HepG2 (cell line): ENCODE measurements around the gene SRSF8. TPM values are rescaled to one million over a fixed set of nuclear protein-coding genes. Genes with fewer than 3 reads are reported as not detected.

ENCODE experiments used
- ATAC-seq: fragments of 200-7000 bp; cut with Tn5 transposase; 3 replicates; pipeline ENCODE4 v1.9.1; 2020; ENCODE audit warnings: mild to moderate bottlenecking, moderate library complexity
- BruUV-seq: library from RNA; stranded (reverse); fragments of 400-500 nt; replicated peaks from 2 replicates; lab custom pipeline; 2021; lab: Mats Ljungman, UMichigan
- CTCF ChIA-PET: fragments of 300-600 bp; formaldehyde crosslinking; extraction: SDS; loops from one replicate; lab custom pipeline; 2021; ENCODE audit warnings: low total read pairs, inconsistent platforms, low intra/inter-chr PET ratio; lab: Yijun Ruan, JAX
- POLR2A ChIA-PET: fragments of 350-600 bp; sonication (Branson Sonifier 250); formaldehyde crosslinking; loops from one replicate; lab custom pipeline; 2020; ENCODE audit warnings: antibody characterized with exemption, inconsistent platforms; lab: Yijun Ruan, JAX
- DNase-seq: peaks from one replicate; pipeline ENCODE4 v3.0.0-alpha.2; 2015; ENCODE audit warnings: low spot score
- FAIRE-seq: peaks from 3 replicates; lab custom pipeline; 2011; peaks lifted over from hg19 to GRCh38; lab: Jason Lieb, UNC
- H2AFZ ChIP-seq: one replicate; pipeline ENCODE4 v1.6.1; 2011; ENCODE audit warnings: low read length, inconsistent platforms
- H3K27ac ChIP-seq: fragments of 300-600 bp; 3 replicates; pipeline ENCODE4 v1.8.0; 2011; ENCODE audit warnings: mixed run types, mild to moderate bottlenecking, mixed read lengths, low read length, inconsistent platforms; ENCODE audit not compliant: insufficient read depth; ENCODE audit errors: extremely low read length
- H3K27me3 ChIP-seq, 2 experiments: fragments of 200-600 bp in 1 of 2; 2 replicates in 1 of 2; 3 replicates in 1 of 2; pipeline versions ENCODE4 v1.6.0 to v1.8.0; 2011; ENCODE audit warnings: low read length in 2 of 2, mild to moderate bottlenecking in 2 of 2, moderate library complexity in 2 of 2, inconsistent platforms in 1 of 2; ENCODE audit not compliant: insufficient read depth in 2 of 2, control insufficient read depth in 1 of 2
- H3K36me3 ChIP-seq, 2 experiments: fragments of 200-600 bp in 1 of 2; replicated peaks in 1 of 2; 2 replicates in 1 of 2; 3 replicates in 1 of 2; pipeline versions ENCODE4 v1.5.1 to v1.8.0; 2011; ENCODE audit warnings: low read length in 2 of 2, inconsistent platforms in 1 of 2; ENCODE audit not compliant: insufficient read depth in 2 of 2, control insufficient read depth in 1 of 2
- H3K4me1 ChIP-seq: 2 replicates; pipeline ENCODE4 v1.5.1; 2012; ENCODE audit warnings: low read length, inconsistent platforms; ENCODE audit not compliant: insufficient read depth
- H3K4me2 ChIP-seq: 2 replicates; pipeline ENCODE4 v1.6.0; 2011; ENCODE audit warnings: low read depth, low read length, inconsistent platforms
- H3K4me3 ChIP-seq, 3 experiments: fragments of 200-600 bp in 1 of 3; sonication (generic), shearing (Covaris generic) in 1 of 3; replicated peaks in 1 of 3; 2 replicates each; pipeline ENCODE4 v1.5.1; 2011 to 2016; ENCODE audit warnings: low read length in 3 of 3, inconsistent platforms in 2 of 3, low read depth in 2 of 3, mild to moderate bottlenecking in 2 of 3, control low read depth in 1 of 3, mixed read lengths in 1 of 3; ENCODE audit not compliant: insufficient read depth in 1 of 3
- H3K79me2 ChIP-seq: one replicate; pipeline ENCODE4 v1.6.1; 2011; ENCODE audit warnings: low read length, inconsistent platforms; ENCODE audit not compliant: insufficient read depth
- H3K9ac ChIP-seq: 2 replicates; pipeline ENCODE4 v1.6.0; 2011; ENCODE audit warnings: mild to moderate bottlenecking, low read depth, low read length, inconsistent platforms; ENCODE audit not compliant: insufficient read depth
- H3K9me3 ChIP-seq: 2 replicates; pipeline ENCODE4 v1.5.1; 2012; ENCODE audit warnings: mild to moderate bottlenecking, low read length
- H4K20me1 ChIP-seq: 2 replicates; pipeline ENCODE4 v1.6.0; 2011; ENCODE audit warnings: inconsistent platforms, mild to moderate bottlenecking, low read length, moderate library complexity; ENCODE audit not compliant: insufficient read depth
- ATF7 ChIP-seq, 2 experiments: fragments of 450-650 bp in 1 of 2; sonication (generic) in 1 of 2; formaldehyde crosslinking in 1 of 2; IDR thresholded peaks; 2 replicates each; pipeline versions ENCODE4 v1.4.0 to v1.6.1; 2016 to 2020; ENCODE audit warnings: antibody characterized with exemption in 1 of 2, mild to moderate bottlenecking in 1 of 2, missing genetic modification reagents in 1 of 2
- CCAR2 ChIP-seq: fragments of 200-400 bp; formaldehyde crosslinking; optimal IDR thresholded peaks from 2 replicates; pipeline ENCODE3; 2018; ENCODE audit warnings: low read depth, mild to moderate bottlenecking, low read length, moderate library complexity
- MZF1 ChIP-seq: sonication (generic); formaldehyde crosslinking; IDR thresholded peaks from 2 replicates; pipeline ENCODE4 v1.8.1; 2023; ENCODE audit warnings: mild to moderate bottlenecking, missing genetic modification reagents, borderline replicate concordance
- NFE2 ChIP-seq: sonication (generic); formaldehyde crosslinking; IDR thresholded peaks from 2 replicates; pipeline ENCODE4 v1.4.0; 2020; ENCODE audit warnings: missing genetic modification reagents
- SAFB2 ChIP-seq: sonication (generic); formaldehyde crosslinking; IDR thresholded peaks from 2 replicates; pipeline ENCODE4 v1.5.1; 2020; ENCODE audit warnings: missing genetic modification reagents, low read depth, mild to moderate bottlenecking, borderline replicate concordance
- SIN3B ChIP-seq: fragments of 150-350 bp; IDR thresholded peaks from 2 replicates; pipeline ENCODE4 v1.6.1; 2014; ENCODE audit warnings: low read length
- ZBTB7B ChIP-seq: sonication (generic); formaldehyde crosslinking; IDR thresholded peaks from 2 replicates; pipeline ENCODE4 v1.4.0; 2020; ENCODE audit warnings: missing genetic modification reagents
- WGBS: methylation state at CpG from one replicate; pipeline ENCODE4 v1.1.6; 2017; ENCODE audit warnings: low lambda C conversion rate; 5-methylcytosine and 5-hydroxymethylcytosine counted together
- in situ Hi-C: cut with HindIII; loops from 2 replicates; pipeline ENCODE4 v1.10.0; 2017; ENCODE audit warnings: low pct_unique_long_range_greater_than_20kb; ENCODE audit not compliant: extremely low pct_ligation_motif_present
- intact Hi-C: fragments of 100-400 bp; cut with micrococcal nuclease; formaldehyde crosslinking; loops from one replicate; pipeline ENCODE4 v1.10.0; 2022; ENCODE audit not compliant: unreplicated experiment
- polyA plus RNA-seq, 8 experiments: library from polyadenylated mRNA; depleted of rRNA in 3 of 8; stranded (reverse) in 7 of 8; unstranded in 1 of 8; fragments of >200 nt; fragmentation: Illumina TruSeq in 4 of 8; extraction: Trizol in 4 of 8; gene quantifications; 2 replicates each; pipeline versions ENCODE4 v1.2.1 to v1.2.3, GENCODE V29; 2011 to 2016; ENCODE audit warnings: low read depth in 4 of 8, missing spikeins in 1 of 8, mixed read lengths in 1 of 8; ENCODE audit not compliant: insufficient read depth in 1 of 8
- total RNA-seq, 5 experiments: library from RNA; depleted of rRNA; stranded (reverse); fragments of >200 nt; fragmentation: Illumina TruSeq; extraction: Trizol; gene quantifications; 2 replicates each; pipeline ENCODE4 v1.2.3, GENCODE V29; 2016; ENCODE audit warnings: low read depth in 1 of 5
- TF ChIP-seq, protein P1 (sequence below): sonication (generic); formaldehyde crosslinking; IDR thresholded peaks from 2 replicates; pipeline ENCODE4 v1.8.1; 2022; ENCODE audit warnings: mild to moderate bottlenecking, missing genetic modification reagents
- TF ChIP-seq, protein P2 (sequence below): sonication (generic); formaldehyde crosslinking; IDR thresholded peaks from 2 replicates; pipeline ENCODE4 v1.4.0; 2020; ENCODE audit warnings: missing genetic modification reagents, borderline replicate concordance

Gene SRSF8
- total and polyA plus RNA-seq, 2 of the 13 experiments (the other 11 are each of a cell fraction or from before 2014, with no cell fraction given): 21.8 to 25.8 TPM

DNA sequence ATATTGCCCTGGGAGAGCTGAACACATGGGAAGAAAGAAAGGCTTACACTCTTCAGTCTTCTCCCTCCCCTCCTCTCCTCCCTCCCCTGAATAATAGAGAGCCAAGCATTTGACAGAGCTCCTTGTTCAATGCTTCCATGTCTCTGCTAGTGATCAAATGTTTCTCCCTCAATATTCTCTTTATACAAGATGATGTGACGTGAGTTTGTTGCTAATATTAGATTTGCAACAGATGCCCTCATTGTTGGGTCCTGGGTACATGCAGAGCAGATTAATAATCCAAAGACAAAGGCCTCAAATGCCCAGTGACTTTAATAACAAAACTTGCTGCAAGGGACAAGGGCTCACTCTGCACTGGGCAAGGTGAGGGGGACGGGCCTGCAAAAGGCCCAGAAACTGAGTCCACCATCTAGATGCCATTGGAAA, 15.9 kb downstream of the SRSF8 start:
- no peaks in the 10 kb centered on the region for H3K9me3 ChIP-seq
- ChIA-PET CTCF (no interaction called here), POLR2A (no interaction called here)
- H3K4me3 ChIP-seq: no peak overlapping the region
- no peaks in the 10 kb centered on the region for H3K79me2 ChIP-seq
- ATAC-seq (no peak), DNase-seq (no peak), FAIRE-seq (no peak)
- no peak overlapping the region for H2AFZ ChIP-seq
- H3K27ac ChIP-seq: no peak overlapping the region
- H4K20me1 ChIP-seq: no peaks in the 10 kb centered on the region
- BruUV-seq: no TSS peak
- no peaks in the 10 kb centered on the region for H3K4me1 ChIP-seq
- 33% methylated on average over 2 of the region's 2 CpGs for WGBS
- H3K4me2 ChIP-seq: no peak overlapping the region
- H3K36me3 ChIP-seq: no peaks in the 10 kb centered on the region
- no peak for TF ChIP-seq SIN3B
- TF ChIP-seq, protein P1, sequence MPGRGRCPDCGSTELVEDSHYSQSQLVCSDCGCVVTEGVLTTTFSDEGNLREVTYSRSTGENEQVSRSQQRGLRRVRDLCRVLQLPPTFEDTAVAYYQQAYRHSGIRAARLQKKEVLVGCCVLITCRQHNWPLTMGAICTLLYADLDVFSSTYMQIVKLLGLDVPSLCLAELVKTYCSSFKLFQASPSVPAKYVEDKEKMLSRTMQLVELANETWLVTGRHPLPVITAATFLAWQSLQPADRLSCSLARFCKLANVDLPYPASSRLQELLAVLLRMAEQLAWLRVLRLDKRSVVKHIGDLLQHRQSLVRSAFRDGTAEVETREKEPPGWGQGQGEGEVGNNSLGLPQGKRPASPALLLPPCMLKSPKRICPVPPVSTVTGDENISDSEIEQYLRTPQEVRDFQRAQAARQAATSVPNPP (CRISPR knock-in tag): no peak
- TF ChIP-seq ZBTB7B (CRISPR knock-in tag): no peak
- TF ChIP-seq CCAR2: no peak
- no peak for TF ChIP-seq NFE2 (CRISPR knock-in tag)
- no peak for TF ChIP-seq ATF7 (IDR thresholded peaks at IDR 0.05)
- TF ChIP-seq ATF7 (CRISPR knock-in tag; IDR thresholded peaks at IDR 0.05): no peak
- TF ChIP-seq MZF1 (CRISPR knock-in tag): no peak
- TF ChIP-seq, protein P2, sequence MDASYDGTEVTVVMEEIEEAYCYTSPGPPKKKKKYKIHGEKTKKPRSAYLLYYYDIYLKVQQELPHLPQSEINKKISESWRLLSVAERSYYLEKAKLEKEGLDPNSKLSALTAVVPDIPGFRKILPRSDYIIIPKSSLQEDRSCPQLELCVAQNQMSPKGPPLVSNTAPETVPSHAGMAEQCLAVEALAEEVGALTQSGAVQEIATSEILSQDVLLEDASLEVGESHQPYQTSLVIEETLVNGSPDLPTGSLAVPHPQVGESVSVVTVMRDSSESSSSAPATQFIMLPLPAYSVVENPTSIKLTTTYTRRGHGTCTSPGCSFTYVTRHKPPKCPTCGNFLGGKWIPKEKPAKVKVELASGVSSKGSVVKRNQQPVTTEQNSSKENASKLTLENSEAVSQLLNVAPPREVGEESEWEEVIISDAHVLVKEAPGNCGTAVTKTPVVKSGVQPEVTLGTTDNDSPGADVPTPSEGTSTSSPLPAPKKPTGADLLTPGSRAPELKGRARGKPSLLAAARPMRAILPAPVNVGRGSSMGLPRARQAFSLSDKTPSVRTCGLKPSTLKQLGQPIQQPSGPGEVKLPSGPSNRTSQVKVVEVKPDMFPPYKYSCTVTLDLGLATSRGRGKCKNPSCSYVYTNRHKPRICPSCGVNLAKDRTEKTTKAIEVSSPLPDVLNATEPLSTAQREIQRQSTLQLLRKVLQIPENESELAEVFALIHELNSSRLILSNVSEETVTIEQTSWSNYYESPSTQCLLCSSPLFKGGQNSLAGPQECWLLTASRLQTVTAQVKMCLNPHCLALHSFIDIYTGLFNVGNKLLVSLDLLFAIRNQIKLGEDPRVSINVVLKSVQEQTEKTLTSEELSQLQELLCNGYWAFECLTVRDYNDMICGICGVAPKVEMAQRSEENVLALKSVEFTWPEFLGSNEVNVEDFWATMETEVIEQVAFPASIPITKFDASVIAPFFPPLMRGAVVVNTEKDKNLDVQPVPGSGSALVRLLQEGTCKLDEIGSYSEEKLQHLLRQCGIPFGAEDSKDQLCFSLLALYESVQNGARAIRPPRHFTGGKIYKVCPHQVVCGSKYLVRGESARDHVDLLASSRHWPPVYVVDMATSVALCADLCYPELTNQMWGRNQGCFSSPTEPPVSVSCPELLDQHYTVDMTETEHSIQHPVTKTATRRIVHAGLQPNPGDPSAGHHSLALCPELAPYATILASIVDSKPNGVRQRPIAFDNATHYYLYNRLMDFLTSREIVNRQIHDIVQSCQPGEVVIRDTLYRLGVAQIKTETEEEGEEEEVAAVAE: no peak
- TF ChIP-seq SAFB2 (CRISPR knock-in tag): no peak
- no peak overlapping the region for H3K9ac ChIP-seq
- H3K27me3 ChIP-seq: no peaks in the 10 kb centered on the region; a peak in 2 of 5 replicates
- in situ Hi-C loops: loop anchor here (25.0 kb wide), 1 partner anchor 155 kb away; the partner anchor contains the start of gene SESN3
- intact Hi-C loops: no loop called here
